ENCODE results near the gene CARD14.

CARD14 gene

GRCh38 chr17:80214012-80214877 is 44.4 kb downstream of the CARD14 start:
- H3K4me3 ChIP-seq, result no peak overlapping the region
- no peak overlapping the region for H3K9ac ChIP-seq
- TF ChIP-seq Cebpa-rat (IDR thresholded peaks at IDR 0.05), result no peak
- H3K36me3 ChIP-seq, result no peaks in the 10 kb centered on the region
- H3K4me2 ChIP-seq, result no peak overlapping the region
- H3K9me3 ChIP-seq, result no peaks in the 10 kb centered on the region
- H3K27ac ChIP-seq, result no peak overlapping the region
- peaks cover 25% of the 10 kb centered on the region for H3K4me1 ChIP-seq
- peaks cover 18% of the 10 kb centered on the region for H4K20me1 ChIP-seq
- H3K27me3 ChIP-seq, result 0 out of 2 replicates have a peak, but pooled peaks cover 5% of the 10 kb centered on the region

- H3K9me3 ChIP-seq, result no peaks in the 10 kb centered on the region
- H3K9ac ChIP-seq, result no peak overlapping the region
- no peaks in the 10 kb centered on the region for H3K36me3 ChIP-seq
- H3K4me2 ChIP-seq, result no peak overlapping the region
- H3K27ac ChIP-seq, result no peak overlapping the region
- TF ChIP-seq Cebpa-rat (IDR thresholded peaks at IDR 0.05), result no peak
- H3K27me3 ChIP-seq, result peaks cover 7% of the 10 kb centered on the region
- H3K4me3 ChIP-seq, result no peak overlapping the region
- H3K4me1 ChIP-seq, result peaks cover 31% of the 10 kb centered on the region
- peaks cover 24% of the 10 kb centered on the region for H4K20me1 ChIP-seq
Observed at GRCh38 chr17:80214878-80215210, 45.0 kb downstream of the CARD14 start.

- H3K27me3 ChIP-seq, result peaks cover 26% of the 10 kb centered on the region
- no peak overlapping the region for H3K4me2 ChIP-seq
- no peak overlapping the region for H3K27ac ChIP-seq
- H3K4me1 ChIP-seq, result peaks cover 45% of the 10 kb centered on the region
- TF ChIP-seq Cebpa-rat (IDR thresholded peaks at IDR 0.05), result no peak
- H3K36me3 ChIP-seq, result no peaks in the 10 kb centered on the region
- H3K4me3 ChIP-seq, result no peak overlapping the region
- H3K9me3 ChIP-seq, result no peaks in the 10 kb centered on the region
- H3K9ac ChIP-seq, result no peak overlapping the region
- peaks cover 38% of the 10 kb centered on the region for H4K20me1 ChIP-seq
Observed at GRCh38 chr17:80216473-80217456, 46.9 kb downstream of the CARD14 start.

GRCh38 chr17:80217703-80218362 is 48.0 kb downstream of the CARD14 start:
- H4K20me1 ChIP-seq, result peaks cover 38% of the 10 kb centered on the region
- no peaks in the 10 kb centered on the region for H3K36me3 ChIP-seq
- H3K9me3 ChIP-seq, result no peaks in the 10 kb centered on the region
- peak overlapping the region; percentile 100; the same call in 1 of the 2 replicates for H3K4me2 ChIP-seq
- no peak for TF ChIP-seq Cebpa-rat (IDR thresholded peaks at IDR 0.05)
- peaks cover 44% of the 10 kb centered on the region for H3K4me1 ChIP-seq
- H3K9ac ChIP-seq, result no peak overlapping the region
- no peak overlapping the region for H3K27ac ChIP-seq
- no peak overlapping the region for H3K4me3 ChIP-seq
- H3K27me3 ChIP-seq, result peaks cover 27% of the 10 kb centered on the region

GRCh38 chr17:80218391-80218790 is 48.6 kb downstream of the CARD14 start:
- H3K27me3 ChIP-seq, result peaks cover 27% of the 10 kb centered on the region
- no peak overlapping the region for H3K4me3 ChIP-seq
- peak overlapping the region; percentile 100 for H3K4me2 ChIP-seq
- H3K4me1 ChIP-seq, result peaks cover 43% of the 10 kb centered on the region
- no peak for TF ChIP-seq Cebpa-rat (IDR thresholded peaks at IDR 0.05)
- no peaks in the 10 kb centered on the region for H3K9me3 ChIP-seq
- no peaks in the 10 kb centered on the region for H3K36me3 ChIP-seq
- H3K9ac ChIP-seq, result no peak overlapping the region
- peaks cover 42% of the 10 kb centered on the region for H4K20me1 ChIP-seq
- H3K27ac ChIP-seq, result no peak overlapping the region

DNA sequence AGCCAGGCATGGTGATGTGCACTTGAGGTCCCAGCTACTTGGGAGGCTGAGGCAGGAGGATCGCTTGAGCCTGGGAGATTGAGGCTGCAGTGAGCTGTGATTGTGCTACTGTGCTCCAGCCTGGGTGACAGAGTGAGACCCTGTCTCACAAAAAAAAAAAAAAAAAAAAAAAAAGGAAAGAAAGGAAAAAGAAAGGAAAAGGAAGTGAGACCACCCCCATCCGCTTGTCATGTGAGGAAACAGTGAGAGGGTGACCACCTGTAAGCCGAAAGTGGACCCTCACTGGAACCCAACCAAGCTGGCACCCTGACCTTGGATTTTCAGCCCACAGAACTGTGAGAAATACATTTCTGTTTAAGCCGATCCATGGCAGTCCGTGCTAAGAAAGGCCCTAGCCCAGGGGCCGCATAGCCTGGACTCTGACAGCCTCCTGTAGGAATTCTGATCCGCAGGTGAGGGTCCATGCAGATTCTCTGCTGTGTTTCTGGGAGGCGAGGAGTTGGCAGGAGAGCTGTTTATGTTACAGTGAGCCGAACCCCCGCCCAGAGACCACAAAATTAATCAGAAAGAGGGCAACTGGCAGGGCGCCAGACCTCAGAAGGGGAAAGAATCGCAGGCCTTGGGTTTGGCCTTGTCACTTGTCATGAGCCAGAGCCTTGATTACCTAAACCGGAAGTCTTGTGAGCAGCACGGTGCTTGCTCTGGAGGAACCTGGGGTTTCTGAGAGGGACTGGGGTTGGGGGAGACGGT is 49.4 kb downstream of the CARD14 start:
- Histone ChIP-seq H3K36me3 (no peaks in the 10 kb centered on the region), H3K4me1 (peaks cover 45% of the 10 kb centered on the region), H3K9me3 (no peaks in the 10 kb centered on the region), H4K20me1 (peaks cover 42% of the 10 kb centered on the region), H3K4me3 (peak overlapping the region; percentile 74), H3K27ac (no peak overlapping the region), H3K27me3 (peaks cover 27% of the 10 kb centered on the region), H3K4me2 (peak overlapping the region; percentile 100), H3K9ac (peak overlapping the region; percentile 69; the same call in 1 of the 2 replicates)
- TF ChIP-seq Cebpa-rat (IDR thresholded peaks at IDR 0.05), result no peak

DNA sequence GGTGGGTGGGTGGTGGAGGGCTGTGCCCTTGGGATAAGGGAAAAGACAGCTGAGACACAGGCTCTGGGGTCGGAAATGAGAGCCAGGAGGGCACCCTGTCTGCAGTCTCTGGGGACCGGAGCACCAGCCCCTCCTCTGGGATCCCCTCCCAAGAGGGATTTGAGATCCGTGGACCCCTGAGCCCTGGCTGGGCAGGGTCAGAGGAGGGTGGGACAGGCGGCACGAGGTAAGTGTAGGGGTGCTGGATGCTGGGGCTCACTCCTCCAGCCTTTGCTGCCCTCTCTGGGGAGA is 49.9 kb downstream of the CARD14 start:
- Histone ChIP-seq H4K20me1 (peaks cover 42% of the 10 kb centered on the region), H3K4me2 (peak overlapping the region; percentile 100), H3K27ac (no peak overlapping the region), H3K9ac (peak overlapping the region; percentile 69), H3K4me3 (peak overlapping the region; percentile 74), H3K27me3 (peaks cover 27% of the 10 kb centered on the region), H3K9me3 (no peaks in the 10 kb centered on the region), H3K36me3 (no peaks in the 10 kb centered on the region), H3K4me1 (peaks cover 45% of the 10 kb centered on the region)
- TF ChIP-seq Cebpa-rat (IDR thresholded peaks at IDR 0.05), result no peak

DNA sequence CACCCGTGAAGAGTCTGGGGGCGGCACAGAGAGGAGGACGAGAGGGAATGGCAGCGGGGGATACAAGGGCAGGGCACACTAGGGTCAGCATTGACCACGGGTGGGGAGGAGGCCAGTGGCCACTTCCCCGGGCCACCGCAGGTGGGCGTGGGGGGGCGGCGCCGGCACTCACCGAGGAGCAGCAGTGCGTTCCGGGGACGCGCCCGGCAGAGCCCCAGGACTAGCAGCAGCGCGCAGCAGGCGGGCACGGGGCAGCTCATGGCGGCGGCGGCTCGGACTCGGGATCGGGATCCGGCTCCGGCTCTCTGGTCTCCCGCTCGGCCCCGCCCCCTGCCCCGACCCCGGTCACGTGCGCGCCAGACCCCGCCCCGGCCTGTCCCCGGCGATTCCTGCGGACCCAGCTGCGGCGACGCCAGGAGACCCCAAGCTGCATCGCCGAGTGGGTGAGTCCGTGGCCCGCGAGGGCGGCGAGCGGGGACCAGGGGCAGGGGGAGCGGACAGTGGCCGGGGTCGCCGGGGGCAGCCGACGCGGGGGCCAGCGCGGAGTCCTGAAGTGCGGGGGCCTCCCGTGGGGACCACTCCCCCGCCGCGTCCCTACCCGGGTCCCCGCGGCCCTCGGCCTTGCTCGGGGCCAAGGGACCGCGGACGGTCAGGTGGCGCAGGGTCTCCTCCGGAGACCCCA is 50.4 kb downstream of the CARD14 start, which contains the start of the genes SGSH and SLC26A11:
Gene SGSH, minus strand, starts transcription at position 280 of the 682 bp plus-strand sequence. Its CDS starts 20 bp downstream, at position 260.
Gene SLC26A11, plus strand, starts transcription at position 374 of the 682 bp plus-strand sequence. CDS start 1,134 bp downstream, outside the sequence.
- Histone ChIP-seq H4K20me1 (peaks cover 42% of the 10 kb centered on the region), H3K9me3 (no peaks in the 10 kb centered on the region), H3K4me1 (peaks cover 45% of the 10 kb centered on the region), H3K27ac (no peak within 1 kb of the TSS), H3K4me2 (peak within 1 kb of the TSS; percentile 100), H3K9ac (peak within 1 kb of the TSS; percentile 69), H3K36me3 (no peaks in the 10 kb centered on the region), H3K27me3 (peaks cover 27% of the 10 kb centered on the region), H3K4me3 (peak within 1 kb of the TSS; percentile 74)
- TF ChIP-seq Cebpa-rat (IDR thresholded peaks at IDR 0.05), result no peak

All from BLaER1 (cell line).